ENCODE measurements around the gene EEFSEC.

Gene EEFSEC

DNA sequence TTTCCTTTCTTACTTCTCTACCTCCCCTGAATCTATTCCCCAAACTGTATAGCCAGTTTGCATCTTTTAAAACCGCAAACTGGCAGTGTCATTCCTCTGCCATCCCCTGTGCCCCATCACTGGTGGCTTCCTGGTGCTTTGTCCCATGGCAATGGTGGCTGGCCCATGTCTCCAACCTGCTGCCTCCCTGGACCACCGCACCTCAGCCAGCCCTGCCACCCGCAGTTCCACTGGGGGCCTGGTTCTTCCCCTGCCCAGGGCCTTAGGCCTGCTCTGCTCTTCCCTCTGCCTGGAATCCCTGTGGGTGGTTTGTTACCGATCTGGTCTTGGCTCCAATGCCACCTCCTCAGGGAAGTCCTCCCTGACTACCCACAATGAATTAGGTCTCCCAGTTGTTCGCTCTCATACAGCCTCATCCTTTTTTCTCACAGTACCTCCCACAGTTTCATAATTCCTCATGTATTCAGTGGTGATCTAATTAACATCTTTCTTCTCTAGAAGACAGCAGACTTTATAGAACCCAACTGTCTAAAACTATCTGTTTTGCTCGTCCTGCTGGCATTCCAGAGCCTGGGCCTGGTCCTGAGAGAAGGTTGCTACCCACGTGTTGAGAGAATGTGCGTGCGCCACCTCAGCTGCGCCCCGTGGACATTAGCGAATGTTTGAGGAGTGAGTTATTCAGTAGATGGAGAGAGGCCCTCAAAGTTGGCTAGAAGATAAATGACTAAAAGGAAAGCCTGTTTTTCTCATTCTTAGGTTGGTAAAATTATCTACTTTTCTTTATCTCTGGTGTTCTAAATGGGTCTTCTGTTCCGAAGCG is 183.3 kb downstream of the EEFSEC start:
- DNase-seq (ENCODE audit: low spot score): no peak

DNA sequence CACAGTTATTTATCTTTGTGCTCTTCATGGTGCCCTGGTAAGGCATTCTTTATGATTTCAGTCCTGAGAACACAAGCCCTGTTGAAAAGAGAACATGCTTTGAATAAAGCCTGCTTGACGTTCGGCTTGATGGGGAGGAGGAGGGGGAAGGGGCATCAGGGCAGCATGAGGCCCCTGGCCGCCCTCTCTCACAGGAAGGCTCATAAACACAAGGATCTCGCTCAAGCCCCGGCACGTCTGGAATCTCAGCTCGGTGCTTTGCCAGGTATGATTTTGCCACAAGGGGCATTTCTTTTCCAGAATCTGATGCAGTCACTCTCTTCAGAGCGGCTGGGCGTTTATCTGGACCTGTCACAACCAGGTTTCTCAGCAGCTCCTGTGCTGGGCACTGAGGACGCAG is 184.0 kb downstream of the EEFSEC start:
- DNase-seq (ENCODE audit: low spot score): no peak

DNA sequence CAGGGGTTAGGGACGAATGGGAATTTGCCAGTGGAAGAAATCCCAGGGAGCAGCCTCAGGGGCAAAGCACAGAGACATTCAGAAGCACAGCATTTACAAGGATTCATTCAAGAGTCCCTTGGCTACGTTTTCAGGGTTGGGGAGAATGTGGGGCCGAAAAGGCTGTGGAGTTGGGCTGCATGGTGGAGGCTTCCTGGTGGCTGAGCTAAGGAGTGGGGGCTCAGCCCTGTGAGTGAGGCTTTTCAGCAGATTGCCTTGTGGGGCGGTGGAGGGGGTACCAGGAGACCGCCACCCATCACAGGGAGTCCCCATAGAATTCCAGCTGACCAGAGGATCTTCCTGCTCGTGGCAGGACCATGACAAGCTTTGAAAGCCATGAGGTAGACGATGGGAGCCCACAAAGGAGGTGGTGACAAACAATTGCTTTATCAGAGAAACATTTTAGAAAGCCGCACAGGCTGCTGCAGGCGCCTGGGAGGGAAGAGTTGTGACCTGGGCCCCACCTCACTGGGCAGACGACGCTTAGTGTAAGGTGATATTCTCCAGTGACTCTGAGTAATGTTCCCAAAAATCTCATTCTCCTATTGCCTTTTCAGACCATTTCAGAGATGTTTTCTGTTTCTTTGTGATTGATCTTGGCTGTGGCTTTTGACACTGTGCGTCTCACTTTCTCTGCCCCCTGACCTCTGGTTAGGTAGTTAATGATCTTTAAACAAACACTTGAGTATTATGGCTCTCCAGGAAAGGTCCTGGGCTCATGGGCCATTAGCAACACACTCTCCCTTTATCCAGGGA is 185.5 kb downstream of the EEFSEC start:
- no peak for DNase-seq (ENCODE audit: low spot score)

DNA sequence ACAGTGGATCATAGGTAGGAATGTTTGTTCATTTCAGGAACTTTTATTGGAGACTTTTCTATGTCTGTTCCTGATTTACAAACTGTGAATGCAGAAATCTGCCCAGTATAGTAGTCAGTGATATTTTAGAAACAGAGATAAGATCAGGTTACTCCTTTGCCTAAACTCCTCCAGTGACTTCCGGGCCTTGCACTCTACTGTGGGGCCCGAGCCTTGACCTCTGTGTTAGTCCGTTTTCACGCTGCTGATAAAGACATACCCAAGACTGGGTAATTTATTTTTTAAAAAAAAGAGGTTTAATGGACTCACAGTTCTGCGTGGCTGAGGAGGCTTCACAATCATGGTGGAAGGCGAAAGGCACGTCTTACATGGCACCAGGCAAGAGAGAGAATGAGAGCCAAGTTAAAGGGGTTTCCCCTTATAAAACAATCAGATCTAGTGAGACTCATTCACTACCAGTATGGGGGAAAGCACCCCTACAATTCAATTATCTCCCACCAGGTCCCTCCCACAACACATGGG is 186.3 kb downstream of the EEFSEC start:
- DNase-seq (ENCODE audit: low spot score): no peak

DNA sequence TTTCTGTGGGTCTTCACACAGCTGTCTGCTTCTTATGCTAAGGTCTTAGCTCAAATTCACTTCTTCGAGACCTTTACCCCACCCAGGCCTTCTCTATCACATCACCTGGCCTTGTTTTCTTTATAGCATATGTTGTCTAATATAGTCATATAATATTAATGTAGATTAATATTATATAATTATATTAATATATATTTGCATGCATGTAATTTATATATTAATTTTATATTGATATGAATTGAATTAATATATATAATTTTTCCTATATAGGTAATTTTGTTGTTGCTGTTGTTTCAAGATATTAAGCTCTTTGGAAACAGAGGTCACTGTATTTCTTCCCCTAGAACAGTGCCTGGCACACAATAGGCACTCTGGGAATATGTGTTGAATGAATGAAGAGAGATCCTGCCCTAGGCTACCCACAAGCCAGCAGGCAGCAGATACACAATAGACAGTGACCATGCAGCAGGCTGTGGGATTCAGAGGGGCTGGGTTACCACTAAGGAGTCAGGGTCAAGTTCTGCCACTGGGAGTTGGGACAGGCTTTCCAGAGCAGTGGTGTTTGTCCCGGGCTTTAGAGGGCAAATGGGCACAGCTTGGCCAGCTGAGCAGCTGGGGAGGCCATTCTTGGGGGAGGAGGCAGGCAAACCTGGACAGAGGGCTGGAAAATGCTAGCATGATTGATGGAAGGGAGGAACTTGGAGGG is 187.1 kb downstream of the EEFSEC start:
- DNase-seq (ENCODE audit: low spot score): no peak

DNA sequence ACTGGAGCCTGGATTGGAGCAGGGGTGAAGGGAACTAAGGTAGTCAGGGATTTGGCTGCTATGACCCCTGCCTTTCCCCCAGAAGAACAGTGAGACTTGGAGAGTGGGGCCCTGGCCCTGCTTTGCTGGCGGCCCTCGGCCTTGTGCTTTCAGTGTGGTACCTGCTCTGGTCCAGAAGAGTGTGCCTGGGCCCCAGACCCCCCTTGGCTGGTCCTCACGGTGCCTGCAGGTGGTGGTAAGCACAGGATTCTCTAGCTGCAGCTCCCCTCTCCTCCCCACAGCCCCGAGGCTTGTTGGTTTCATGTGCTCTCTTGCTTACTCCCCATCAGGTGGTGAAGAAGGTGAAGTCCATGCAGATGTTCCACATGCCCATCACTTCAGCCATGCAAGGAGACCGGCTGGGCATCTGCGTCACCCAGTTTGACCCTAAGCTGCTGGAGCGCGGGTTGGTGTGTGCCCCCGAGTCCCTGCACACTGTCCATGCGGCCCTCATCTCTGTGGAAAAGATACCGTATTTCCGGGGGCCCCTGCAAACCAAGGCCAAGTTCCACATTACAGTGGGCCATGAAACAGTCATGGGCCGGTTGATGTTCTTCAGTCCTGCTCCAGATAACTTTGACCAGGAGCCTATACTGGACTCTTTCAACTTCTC is 187.7 kb downstream of the EEFSEC start:
- no peak for DNase-seq (ENCODE audit: low spot score)

DNA sequence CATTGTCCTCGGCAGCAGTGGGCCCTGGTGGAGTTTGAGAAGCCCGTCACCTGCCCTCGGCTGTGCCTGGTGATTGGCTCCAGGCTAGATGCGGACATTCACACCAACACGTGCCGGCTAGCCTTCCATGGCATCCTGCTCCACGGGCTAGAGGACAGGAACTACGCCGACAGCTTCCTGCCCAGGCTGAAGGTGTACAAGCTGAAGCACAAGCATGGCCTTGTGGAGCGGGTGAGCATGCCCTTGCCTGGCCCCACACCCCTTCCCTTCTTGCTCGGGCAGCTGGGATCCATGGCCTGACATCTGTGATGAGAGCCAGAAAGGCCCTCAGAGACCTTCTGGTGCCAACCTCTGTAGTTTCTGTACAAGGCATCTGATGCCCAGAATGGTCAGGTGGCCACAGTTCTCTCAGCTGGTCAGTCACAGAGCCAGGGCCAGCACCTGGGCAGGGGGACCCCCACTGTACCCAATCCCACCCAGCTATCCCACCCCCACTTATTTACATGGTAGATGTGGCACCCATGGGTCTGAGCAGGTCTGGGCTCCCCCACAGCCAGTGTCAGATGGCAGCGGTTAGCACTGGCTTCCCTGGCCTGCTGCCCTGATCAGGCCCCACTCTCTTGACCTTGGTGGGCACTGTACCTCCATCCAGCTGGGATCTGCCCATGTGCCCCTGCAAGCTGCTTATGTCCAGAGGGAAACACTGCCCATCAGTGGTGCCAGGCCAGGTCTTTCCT is 188.5 kb downstream of the EEFSEC start:
- DNase-seq (ENCODE audit: low spot score): no peak

DNA sequence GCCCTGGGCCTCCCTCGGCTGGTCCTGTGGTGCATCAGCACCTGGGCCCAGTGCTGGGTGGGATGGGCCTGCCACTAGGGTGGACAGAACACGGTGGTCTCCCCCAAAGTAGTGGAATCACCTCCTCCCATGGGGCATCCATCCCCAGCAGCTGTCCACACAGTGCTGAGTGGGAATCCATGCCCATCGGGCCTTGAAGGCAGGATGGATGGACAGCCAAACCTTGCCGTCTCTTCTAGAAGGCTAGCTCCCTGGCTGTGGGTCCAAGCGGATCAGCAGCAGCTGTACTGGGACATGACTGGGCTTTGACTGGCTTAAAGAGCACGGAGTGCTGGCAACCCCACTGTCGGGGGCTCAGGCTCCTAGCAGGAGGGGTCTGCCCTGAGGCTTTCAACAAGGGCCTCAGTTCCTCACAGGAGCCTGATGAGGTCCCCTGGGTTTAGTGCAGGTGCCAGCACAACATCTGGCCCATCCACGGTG is 189.5 kb downstream of the EEFSEC start:
- no peak for DNase-seq (ENCODE audit: low spot score)

DNA sequence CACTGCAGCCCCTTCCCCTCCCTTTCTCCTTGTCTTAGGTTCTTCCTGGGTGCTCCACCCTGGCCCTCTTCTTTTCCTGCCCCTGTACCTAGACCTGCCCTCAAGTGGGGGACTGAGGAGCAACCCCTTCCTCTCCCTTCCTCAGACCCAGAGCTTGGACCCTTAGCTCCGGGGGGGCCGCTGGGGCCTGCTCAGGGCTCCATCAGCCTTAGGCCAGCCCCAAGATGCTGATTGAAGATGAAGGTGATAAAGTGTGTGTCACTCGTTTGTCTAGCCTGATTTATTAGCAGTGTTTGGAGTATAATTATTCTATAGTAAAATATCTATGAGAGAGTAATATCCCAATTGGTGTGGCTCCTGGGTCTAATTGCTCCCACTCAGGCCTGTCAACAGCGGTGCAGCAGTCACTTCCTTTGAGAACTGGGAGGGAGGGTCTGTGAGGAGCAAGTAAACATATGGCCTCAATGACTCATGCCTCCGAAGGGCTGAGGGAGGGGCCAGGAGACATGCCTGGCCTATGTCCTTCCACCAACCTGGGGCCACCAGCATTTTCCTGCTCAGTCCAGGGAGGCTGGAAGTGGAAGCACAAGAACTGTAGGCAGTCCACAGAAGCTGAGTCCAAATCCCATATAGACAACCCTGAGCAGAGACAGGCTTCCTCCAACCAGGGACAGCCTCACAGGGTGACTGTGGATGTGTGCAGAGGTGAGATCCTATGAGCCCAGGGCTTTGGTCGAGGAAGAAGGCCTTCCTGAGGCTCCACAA is 190.2 kb downstream of the EEFSEC start:
- DNase-seq (ENCODE audit: low spot score): peak; percentile 76

DNA sequence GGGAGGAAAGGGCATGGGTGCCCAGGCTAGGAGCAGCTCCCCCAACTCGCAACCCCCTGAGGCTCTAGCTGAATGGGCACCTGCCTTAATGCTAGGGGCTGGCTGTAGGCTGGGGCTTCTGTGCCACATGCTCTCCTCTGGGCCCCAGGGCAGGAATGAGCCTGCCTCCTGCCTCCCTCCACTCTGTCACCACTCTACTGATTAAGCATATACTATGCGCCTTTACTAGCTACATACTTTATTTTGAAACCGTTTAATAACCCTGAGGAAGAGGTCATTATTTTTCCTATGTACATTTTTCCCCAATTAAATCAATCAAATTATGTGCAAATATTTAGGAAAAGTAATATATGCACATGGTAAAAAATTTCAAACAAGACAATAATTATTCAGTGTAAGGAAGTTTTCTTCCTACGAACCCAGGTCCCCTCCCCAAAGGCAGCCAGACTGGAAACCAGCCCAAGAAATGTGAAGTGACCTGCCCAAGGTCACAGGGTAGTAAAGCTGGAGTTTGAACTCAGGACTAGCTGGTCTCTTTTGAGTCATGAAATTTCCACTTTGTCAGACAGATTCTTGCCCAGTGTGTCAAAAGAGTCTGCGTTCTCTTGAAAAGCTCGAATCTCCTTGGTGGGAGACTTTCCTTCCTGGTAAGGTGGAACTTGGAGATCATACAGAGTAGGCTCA is 190.9 kb downstream of the EEFSEC start:
- DNase-seq (ENCODE audit: low spot score): no peak

DNA sequence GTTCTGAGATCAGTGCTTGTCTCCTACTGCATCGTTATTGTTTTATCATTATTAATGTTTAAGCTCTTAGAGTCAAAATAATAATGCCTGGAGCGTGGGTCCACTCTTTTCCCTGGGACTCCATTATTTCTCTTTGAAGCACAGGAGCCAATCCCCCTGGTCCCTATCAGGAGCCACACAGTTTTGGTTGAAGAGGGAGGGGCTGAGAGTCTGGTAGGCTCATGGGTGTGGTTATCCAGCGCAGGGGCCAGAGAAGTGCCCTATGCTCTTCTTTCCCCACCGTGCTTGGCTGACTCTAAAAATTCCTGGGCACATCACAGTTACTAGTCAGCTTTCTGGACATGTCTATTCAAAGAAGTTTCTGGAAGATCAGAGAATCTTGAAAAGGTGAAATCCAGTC is 191.9 kb downstream of the EEFSEC start:
- no peak for DNase-seq (ENCODE audit: low spot score)

DNA sequence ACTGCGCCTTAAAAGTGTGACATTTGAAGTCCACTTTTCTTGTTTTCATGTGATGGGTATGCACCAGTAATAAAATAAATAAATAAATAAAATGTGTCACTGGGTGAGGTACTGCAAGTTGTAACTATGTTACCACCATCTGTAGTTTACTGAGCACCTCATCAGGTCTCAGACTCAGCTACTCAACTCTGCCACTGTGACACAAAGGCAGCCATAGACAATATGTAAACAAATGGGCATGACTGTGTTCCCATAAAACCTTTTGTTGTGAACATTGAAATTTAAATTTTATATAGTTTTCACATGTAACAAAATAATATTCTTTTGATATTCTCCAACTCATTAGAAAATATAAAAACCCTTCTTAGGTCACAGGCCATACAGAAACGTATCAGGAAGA is 193.3 kb downstream of the EEFSEC start:
- DNase-seq (ENCODE audit: low spot score): no peak

DNA sequence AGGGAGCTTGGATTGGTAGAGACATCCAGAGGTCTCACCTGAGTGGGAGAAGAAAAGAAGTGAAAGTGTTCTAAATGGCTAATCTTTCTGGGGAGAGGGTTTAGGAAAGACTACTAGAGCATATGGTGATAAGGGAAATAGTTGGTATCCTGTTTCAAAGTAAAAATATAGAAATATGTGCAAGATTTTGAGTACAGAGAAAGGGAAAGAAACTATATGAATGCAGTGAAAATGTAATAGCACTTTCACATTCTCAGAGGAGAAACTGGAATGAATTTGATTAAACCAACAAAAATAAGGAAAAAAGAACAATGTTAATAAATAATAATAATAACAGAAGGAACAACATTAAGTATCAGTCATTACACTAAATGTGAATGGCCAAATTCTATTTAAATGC is 194.0 kb downstream of the EEFSEC start:
- no peak for DNase-seq (ENCODE audit: low spot score)

DNA sequence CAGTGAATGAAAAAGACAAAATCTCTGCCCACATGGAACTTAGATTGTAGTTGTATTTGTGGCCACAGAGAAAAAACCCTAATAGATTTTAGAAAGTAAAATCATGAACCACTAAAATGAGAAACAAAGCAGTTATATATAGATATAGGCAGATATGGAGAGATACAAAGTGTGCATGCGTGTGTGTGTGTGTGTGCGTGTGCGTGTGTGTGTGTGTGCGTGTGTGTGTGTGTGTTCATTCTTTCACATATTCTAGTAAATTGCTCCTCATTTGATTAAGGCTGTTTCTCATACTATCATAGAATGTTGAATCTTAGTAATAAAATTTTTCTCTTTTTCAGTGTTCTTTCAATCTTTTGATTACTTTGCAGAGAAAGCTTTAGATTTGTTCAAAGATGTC is 194.8 kb downstream of the EEFSEC start:
- no peak for DNase-seq (ENCODE audit: low spot score)

DNA sequence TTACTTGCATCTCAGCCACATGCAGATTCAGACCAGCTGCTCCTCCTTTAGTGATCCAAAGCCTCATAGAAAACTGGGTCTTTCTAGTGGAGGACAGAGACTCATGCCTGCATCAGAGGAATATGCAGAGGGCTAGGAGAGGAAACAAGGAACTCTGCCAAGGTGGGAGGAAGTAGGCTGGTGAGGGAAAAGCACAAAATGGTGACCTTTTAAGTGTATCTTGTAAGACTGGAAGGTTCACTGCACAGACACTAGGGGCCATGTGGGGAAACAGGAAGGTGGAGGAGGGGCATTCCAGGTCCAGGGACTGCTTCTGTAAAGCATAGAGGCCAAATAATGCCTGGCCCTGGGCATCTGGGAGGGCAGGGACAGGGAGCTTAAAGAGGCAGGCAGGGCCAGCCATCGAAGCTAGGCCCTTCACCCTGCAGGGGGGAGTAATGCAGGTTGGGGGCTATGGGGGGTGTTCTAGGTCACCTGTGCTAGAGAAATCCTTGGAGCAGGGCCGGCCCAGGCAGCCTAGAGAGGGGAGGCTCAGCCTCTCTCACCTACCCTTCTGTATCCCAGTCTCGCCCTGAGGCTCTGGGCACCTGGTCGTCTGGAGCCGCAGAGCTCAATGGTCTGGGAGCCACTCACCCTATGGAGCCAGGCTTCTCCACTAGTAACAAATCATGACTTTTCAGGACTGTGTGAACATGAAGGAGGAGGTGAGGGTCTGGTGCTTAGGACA is 195.7 kb downstream of the EEFSEC start:
- peak; percentile 7 for DNase-seq (ENCODE audit: low spot score)

DNA sequence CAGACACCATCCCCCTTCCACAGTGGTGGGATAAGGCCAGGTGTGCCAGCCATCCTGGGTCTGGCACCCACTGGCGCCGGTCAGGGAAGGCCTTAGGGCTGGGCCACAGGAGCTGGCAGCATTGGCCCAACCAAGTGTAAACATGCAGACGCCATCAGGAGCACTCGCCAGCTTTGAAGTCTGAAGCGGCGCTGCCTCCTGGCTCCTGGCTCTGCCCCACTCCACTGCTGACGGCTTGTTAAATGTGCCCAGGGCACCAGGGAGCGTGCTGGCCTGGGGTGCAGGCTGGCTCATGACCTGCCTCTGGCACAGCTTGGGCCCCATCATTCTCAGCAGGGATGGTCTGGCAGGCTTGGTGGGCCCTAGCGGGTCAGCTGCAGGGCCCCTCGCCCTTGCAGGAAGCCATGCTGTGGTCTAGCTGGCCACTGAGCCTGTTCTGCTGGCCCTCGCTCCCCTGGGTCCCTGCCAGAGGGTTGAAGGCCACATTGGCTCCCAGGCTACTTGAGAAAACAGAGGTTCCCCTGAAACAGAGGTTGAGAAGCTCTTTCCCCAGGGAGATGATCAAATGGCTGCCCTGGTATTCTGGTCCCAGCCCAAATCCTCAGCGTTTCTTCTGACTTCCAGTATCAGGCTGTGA is 196.8 kb downstream of the EEFSEC start:
- DNase-seq (ENCODE audit: low spot score): no peak

DNA sequence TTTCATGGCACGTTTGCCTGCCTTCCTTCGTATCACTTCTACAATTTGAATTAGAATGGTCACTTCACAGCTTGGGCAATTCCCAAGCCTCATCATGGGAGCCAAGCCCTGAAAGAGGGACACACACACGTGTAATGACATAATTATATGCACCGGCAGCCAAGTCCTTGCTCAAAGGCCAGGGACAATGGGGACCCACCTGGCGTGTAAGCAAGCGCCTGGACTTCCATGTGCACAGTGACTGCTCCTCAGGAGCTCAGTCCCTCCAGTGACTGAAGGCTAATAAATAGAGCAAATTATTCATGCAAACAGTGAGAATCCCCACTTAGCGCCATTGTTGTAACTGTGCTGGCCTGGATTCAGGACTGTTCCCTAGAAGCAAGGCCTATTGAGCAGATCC is 198.3 kb downstream of the EEFSEC start:
- DNase-seq (ENCODE audit: low spot score): no peak

DNA sequence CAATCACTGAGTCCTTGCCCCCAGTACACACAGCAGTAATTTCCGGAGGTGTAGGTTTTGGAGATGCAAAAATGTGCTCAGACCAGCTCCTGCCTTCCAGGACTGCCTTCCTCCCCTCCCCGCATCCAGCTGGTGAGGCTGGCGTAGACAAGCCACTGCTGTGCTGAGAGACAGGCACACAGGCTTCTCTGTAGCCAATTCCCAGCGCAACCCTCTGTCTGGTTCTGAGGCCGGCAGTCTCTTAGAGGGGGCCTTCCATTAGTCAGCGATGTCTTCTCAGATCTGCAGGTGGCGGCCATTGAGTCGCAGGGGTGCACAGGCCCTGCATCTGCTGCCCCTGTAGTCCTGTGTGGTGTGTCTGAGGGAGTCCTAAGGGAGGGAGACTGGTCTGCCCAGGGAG is 199.0 kb downstream of the EEFSEC start:
- DNase-seq (ENCODE audit: low spot score): no peak

Measured in kidney capillary endothelial cell (primary cell).